Neural crest cell (in vitro differentiated cells): ENCODE data around the gene GAB3. TPM values are rescaled to one million over a fixed set of nuclear protein-coding genes. Genes with fewer than 3 reads are reported as not detected.

ENCODE experiments used
- DNase-seq: peaks from one replicate; pipeline ENCODE4 v3.0.0; 2021; ENCODE audit warnings: low read depth, mixed read lengths, low spot score
- H3K27ac Mint-ChIP-seq: one replicate; pipeline ENCODE4 v1.8.0; 2021; ENCODE audit warnings: mild to moderate bottlenecking, mixed read lengths; ENCODE audit not compliant: unreplicated experiment
- H3K27me3 Mint-ChIP-seq: 2 replicates; pipeline ENCODE4 v1.8.0; 2021; ENCODE audit warnings: low read depth, mild to moderate bottlenecking, mixed read lengths
- H3K36me3 Mint-ChIP-seq: 2 replicates; pipeline ENCODE4 v1.8.0; 2021; ENCODE audit warnings: low read depth, mild to moderate bottlenecking, mixed read lengths
- H3K4me1 Mint-ChIP-seq: 2 replicates; pipeline ENCODE4 v1.8.0; 2021; ENCODE audit warnings: mixed read lengths
- H3K4me3 Mint-ChIP-seq: one replicate; pipeline ENCODE4 v1.8.0; 2021; ENCODE audit warnings: mild to moderate bottlenecking, mixed read lengths
- H3K9me3 Mint-ChIP-seq: 2 replicates; pipeline ENCODE4 v1.8.0; 2021; ENCODE audit warnings: mixed read lengths
- total RNA-seq: library from RNA; stranded (reverse); gene quantifications from 2 replicates; pipeline ENCODE4 v1.2.1, GENCODE V29; 2021
- TF ChIP-seq, protein P1 (sequence below): fragments of 200-600 bp; sonication (generic); conservative IDR thresholded peaks from 2 replicates; pipeline ENCODE4 v1.5.0; 2021; ENCODE audit warnings: antibody characterized with exemption, mild to moderate bottlenecking

GAB3 gene
- total RNA-seq, 1 donor from 2014 or later = 0.12 TPM

DNA sequence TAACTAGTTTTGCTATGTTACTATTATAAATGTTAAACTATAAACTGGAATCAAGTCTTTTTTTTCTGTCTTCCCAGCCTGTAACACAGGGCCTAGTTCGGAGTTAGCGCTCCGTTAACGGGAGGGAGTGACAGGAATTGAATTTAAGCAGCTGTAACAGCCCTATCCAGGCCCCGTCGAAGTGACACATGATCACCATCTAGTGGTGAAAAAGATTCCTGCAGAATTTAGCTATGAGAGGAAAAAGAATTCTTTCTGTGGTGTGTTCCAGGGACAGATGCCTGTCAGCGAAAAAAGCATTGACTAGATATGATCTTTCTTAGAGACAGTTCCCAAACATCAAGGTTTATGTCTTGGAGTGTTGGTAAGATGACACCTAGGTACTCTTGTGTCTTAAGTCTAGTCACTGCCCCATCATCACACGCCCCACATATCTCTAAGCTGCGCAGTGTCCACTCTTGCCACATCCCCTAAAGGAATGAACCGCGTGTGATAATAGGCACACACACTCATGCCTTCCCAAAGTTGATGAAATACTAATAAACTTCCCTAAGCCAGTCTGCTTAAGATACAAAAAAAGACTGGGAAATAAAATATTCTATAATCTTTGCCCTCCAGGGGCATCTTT, 2.1 kb downstream of the GAB3 start:
- peaks cover 3% of the 10 kb centered on the region for H3K36me3 Mint-ChIP-seq
- H3K27ac Mint-ChIP-seq = no peak overlapping the region
- no peak overlapping the region for H3K4me3 Mint-ChIP-seq
- peaks cover 5% of the 10 kb centered on the region for H3K9me3 Mint-ChIP-seq
- DNase-seq = peak; percentile 38
- H3K4me1 Mint-ChIP-seq = no peaks in the 10 kb centered on the region
- H3K27me3 Mint-ChIP-seq = peaks cover 48% of the 10 kb centered on the region
- TF ChIP-seq, protein P1, sequence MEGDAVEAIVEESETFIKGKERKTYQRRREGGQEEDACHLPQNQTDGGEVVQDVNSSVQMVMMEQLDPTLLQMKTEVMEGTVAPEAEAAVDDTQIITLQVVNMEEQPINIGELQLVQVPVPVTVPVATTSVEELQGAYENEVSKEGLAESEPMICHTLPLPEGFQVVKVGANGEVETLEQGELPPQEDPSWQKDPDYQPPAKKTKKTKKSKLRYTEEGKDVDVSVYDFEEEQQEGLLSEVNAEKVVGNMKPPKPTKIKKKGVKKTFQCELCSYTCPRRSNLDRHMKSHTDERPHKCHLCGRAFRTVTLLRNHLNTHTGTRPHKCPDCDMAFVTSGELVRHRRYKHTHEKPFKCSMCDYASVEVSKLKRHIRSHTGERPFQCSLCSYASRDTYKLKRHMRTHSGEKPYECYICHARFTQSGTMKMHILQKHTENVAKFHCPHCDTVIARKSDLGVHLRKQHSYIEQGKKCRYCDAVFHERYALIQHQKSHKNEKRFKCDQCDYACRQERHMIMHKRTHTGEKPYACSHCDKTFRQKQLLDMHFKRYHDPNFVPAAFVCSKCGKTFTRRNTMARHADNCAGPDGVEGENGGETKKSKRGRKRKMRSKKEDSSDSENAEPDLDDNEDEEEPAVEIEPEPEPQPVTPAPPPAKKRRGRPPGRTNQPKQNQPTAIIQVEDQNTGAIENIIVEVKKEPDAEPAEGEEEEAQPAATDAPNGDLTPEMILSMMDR = peak; percentile 71

GRCh38 chrX:154742613-154743012, 8.3 kb downstream of the GAB3 start:
- peaks cover 3% of the 10 kb centered on the region for H3K27me3 Mint-ChIP-seq
- no peak overlapping the region for H3K27ac Mint-ChIP-seq
- no peak for DNase-seq
- H3K9me3 Mint-ChIP-seq = peaks cover 6% of the 10 kb centered on the region
- no peaks in the 10 kb centered on the region for H3K36me3 Mint-ChIP-seq
- no peak overlapping the region for H3K4me3 Mint-ChIP-seq
- H3K4me1 Mint-ChIP-seq = no peaks in the 10 kb centered on the region
- TF ChIP-seq, protein P1 = no peak

DNA sequence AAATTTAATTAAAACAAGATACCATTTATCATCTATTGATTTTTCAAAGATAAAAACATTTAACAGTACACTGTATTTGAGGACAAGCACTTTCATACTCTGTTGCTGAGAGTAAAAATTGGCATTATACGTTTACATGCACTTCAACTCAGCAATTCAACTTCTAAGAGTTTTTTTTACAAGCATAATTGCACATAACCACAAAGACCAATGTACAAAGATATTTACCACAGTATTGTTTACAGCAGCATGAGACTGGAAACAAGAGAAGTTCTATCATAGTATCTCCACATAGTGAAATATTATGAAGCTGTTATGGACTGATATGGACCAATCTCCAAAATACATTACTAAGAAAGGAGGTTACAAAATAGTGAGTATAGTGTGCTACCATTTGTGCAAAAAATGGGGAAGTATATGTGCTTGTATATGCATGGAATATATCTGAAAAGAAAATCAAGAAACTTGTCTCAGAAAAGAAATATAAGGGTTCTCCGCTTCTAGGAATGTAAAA, 10.9 kb downstream of the GAB3 start:
- Mint-ChIP-seq H3K4me1 (no peaks in the 10 kb centered on the region), H3K36me3 (no peaks in the 10 kb centered on the region), H3K9me3 (peaks cover 5% of the 10 kb centered on the region), H3K27me3 (peaks cover 3% of the 10 kb centered on the region), H3K27ac (no peak overlapping the region), H3K4me3 (no peak overlapping the region)
- no peak for DNase-seq
- TF ChIP-seq, protein P1 = no peak

DNA sequence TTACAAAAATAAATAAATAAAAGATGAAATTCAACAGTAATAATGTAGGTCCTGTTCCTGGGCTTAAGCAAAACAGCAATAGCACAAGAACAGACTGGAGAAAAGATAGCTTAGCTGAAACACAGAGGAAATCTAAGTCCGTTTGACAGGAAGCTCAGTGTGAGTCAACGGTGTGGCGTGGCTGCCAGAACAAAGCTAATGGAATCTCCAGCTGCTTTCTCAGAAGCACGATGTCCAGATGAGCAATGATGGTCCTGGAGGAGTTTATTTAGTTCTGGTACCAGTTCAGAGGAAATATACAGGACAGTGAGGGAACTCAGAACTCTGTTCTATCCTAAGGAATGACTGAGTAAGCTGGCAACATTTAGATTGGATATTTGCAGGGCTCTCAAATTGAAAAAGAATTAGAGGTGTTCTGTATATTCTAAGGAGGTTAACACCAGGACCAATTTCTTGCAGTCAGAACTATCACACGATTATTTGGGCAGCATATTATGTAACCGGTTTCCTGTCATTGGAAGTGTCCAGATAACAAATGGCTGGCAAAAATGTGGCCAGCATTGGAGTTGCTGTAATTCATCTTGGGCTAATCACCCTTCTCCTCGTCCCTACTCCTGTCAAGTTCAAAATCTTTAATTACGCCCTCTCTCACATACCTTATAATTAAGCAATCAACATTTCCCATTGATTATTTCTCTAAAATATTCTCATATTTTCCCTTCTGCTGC, 12.7 kb downstream of the GAB3 start:
- H3K36me3 Mint-ChIP-seq = no peaks in the 10 kb centered on the region
- H3K4me1 Mint-ChIP-seq = peaks cover 5% of the 10 kb centered on the region
- H3K9me3 Mint-ChIP-seq = peaks cover 5% of the 10 kb centered on the region
- TF ChIP-seq, protein P1 = no peak
- no peak for DNase-seq
- peaks cover 3% of the 10 kb centered on the region for H3K27me3 Mint-ChIP-seq
- H3K4me3 Mint-ChIP-seq = no peak overlapping the region
- H3K27ac Mint-ChIP-seq = no peak overlapping the region

DNA sequence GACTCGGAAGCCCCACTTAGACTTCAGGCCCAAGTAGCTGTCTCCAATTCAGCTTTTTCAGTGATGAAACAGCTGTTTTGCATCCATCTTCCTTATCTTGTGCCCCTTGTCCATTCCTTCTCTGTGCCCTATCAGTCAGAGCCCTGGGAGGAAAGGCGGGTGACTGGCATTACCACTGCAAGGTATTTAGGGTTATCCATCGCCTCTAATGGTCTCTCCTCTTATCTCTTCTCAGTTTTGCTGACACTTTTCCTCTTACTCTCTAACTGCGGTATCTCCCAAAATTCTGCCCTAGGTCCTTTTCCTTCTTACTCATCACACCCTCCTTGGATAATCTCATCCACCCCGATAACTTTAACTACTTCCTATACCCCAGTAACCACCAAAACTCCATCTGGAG, 13.7 kb downstream of the GAB3 start:
- no peaks in the 10 kb centered on the region for H3K36me3 Mint-ChIP-seq
- no peak for DNase-seq
- H3K27ac Mint-ChIP-seq = no peak overlapping the region
- peaks cover 3% of the 10 kb centered on the region for H3K27me3 Mint-ChIP-seq
- H3K4me3 Mint-ChIP-seq = no peak overlapping the region
- peaks cover 2% of the 10 kb centered on the region for H3K9me3 Mint-ChIP-seq
- TF ChIP-seq, protein P1 = no peak
- H3K4me1 Mint-ChIP-seq = peaks cover 5% of the 10 kb centered on the region
